Activated naive CD4-positive, alpha-beta T cell treated with Interleukin-2 at 50 U/mL for 16 hours (primary cell): ENCODE results near the gene PGC.

Source experiments
- DNase-seq: peaks from one replicate; pipeline ENCODE4 v3.0.0-alpha.2; 2020

The PGC gene

DNA sequence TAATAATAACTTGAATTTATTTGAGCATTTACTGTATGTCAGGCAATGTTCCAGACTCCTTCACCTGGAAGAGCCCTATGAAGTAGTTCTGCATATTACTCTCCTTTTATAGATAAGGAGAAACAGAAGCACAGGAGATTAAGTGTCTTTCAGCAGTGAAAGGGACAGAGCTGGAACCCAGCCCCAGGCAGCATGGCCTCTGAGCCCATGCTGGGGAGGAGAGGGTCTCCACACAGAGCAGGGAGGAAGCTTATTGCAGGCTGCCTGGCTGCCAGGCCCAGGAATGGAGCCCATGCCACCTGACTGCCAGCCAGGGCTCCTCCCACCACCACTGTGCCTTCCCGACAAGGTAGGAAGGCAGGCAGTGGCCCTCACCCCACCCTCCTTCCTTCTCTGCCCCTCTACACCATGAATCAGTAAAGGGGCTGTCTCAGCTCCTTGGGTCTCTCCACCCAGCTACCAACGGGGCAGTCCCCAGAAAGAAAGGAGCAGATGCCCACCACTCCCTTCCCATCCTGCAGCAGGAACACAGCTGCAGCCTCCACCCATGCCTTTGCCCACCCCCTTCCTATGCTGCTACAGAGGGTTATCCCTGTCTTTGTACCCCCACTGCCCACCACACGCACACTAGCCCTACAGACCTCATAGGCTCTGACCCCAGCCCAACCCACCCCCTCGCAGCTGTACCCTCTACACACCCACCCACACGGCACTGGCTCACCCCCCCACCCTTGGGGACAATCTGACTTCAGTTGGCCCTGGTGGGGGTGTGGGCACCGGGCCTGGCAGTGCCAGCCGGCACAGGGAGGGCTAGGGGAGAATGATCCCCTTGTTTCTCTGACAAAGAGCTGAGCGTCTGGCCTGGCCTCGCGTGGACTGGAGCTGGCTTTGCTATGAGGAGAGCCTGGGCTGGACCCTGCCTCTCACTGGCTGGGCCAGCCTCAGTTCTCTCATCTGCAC, 53.6 kb downstream of the PGC start:
- no peak for DNase-seq

DNA sequence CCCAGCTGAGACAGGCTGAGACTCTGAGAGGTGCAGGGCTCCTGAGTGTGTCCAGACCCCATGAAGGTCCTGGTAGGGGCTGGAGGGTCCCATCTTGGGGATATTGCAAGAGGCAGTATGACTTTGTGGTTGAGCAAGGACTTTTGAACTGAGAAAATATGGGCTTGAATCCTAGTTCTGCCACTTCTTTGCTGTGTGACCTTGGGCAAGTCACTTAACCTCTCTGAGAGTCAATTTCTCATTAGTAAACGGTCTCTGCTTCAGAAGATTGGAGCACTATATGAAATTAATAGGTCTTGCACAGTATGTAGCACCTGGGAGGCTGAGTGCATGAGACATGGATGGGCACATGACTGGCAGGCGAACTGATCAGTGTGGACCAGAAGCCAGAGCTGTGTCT, 54.5 kb downstream of the PGC start:
- DNase-seq, result no peak

DNA sequence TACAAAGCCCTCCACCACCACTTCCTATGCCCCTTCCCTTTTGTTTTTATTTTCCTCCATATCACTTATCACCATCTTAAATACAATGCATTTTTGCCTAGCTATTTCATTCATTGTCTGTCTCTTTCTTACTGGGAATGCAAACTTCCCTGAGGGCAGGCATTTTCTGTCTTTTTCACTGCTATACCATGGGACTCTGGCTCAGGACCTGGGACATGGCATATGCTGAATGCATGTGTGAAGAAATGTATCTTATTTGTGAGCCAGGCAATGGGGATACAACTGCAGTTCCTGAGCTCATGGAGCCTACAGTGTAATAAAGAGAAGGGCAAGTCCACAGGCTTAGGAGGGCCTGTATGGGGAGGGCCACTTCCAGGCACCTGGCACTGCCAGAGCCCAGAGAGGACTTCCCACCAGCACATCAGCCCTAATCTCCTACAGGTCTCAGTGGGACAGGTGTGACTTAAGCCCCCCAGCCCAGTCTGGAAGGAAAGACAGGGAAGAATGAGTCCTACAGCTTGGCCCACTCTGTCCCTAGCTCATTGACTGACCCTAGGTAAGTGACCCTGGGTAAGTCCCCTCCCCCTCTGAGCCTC, 55.0 kb downstream of the PGC start:
- no peak for DNase-seq

DNA sequence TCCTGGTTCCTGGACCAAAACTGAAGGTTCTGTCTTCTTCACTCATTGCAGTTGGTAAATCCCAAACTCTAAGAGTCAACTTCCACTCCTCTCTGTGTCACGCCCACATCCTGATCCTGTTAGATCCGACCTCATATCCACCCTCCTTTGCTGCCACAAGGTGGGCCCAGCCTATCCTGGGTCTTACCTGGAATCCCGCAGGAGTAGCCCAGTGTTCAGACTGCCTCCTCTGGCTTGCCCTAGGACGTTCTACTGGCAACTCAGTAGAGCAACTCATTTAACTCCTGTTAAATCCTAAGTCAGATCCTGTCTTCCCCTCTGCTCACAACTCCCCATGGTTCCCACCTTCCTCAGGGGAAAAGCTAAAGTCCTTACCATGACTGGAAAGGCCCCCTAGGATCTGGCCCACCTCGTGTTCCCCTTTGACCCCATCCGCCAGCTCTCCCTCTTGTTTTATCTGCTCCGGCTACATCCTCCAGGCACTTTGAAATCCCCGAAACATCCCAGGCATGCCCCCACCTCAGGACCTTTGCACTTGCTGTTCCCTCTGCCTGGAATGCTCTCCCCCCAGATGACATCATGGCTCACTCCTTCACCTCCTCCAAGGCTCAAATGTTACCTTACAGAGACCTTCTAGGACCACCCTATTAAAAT, 55.6 kb downstream of the PGC start:
- DNase-seq, result no peak

DNA sequence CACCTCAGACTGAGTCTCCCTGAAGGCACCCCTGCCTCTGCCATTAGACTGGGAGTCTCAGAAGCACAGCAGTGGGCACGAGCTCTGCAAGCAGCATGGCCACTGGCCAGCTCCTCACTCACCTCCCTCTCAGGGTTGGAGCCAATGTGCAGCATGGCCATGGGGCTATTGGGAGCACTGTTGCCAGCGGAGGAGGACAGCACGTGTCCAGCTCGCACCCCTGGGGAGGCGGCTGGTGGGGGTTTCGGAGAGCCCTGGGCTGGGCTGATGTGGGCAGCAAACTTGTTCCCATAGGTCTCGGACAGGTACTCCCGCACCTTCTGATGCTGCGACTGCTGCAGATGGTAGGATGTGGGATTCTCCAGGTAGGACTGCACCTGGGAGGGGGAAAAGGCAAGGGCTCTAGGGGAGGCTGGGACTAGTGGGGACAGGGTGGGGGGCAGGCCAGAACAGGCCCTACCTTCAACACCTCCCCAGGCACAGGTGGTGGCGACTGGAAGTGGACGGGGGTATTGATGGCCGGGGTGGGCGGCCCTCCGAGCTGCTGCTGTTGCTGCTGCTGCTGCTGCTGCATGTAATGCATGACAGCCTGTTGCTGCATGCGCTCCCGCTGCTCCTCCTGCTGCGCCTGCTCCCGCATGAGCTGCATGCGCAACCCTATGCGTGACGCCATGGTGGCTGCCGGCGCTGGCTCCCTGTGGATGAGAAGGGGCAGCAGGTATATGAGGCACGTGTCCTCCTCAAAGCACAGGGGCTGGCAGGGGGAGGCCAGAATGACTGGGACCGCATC, 56.5 kb downstream of the PGC start:
- no peak for DNase-seq

DNA sequence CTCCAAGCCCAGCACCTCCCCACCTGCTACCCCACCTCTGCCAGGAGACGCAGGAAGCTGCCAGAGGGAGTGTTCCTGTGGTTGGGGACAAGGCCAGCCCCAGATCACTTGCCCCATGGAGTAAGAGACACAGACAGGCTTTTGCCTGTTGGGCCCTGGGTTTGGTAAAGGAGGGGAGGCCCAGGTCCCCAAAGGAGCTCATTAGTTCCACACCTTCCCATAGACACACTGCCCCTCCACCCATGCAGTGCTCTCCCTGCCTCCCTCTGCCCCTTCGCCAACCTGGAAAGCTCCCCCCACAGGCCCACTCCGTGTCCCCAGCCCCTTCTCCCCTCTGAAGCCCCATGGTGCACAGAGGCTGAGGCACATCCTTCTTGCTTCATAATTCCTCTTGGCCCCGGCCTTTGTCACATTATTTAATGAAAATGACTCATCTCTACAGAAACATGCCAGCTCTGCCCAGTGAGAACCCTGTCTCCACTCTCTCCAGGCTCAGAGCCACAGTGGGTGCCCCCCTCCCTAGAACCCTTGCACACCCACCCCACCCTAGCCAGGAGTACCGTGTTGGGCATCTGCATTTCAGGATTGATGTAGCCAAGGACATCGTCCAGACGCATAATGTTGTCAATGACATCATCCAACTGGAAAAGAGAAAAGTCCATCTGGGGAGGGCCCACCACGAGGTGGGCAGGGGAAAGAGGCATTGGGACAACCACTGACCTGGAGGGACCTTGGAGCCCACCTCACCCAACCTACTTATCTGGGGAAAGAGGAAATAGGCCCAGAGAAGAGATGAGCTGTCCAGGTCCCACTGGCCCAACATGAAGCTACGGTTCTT, 57.8 kb downstream of the PGC start:
- no peak for DNase-seq

DNA sequence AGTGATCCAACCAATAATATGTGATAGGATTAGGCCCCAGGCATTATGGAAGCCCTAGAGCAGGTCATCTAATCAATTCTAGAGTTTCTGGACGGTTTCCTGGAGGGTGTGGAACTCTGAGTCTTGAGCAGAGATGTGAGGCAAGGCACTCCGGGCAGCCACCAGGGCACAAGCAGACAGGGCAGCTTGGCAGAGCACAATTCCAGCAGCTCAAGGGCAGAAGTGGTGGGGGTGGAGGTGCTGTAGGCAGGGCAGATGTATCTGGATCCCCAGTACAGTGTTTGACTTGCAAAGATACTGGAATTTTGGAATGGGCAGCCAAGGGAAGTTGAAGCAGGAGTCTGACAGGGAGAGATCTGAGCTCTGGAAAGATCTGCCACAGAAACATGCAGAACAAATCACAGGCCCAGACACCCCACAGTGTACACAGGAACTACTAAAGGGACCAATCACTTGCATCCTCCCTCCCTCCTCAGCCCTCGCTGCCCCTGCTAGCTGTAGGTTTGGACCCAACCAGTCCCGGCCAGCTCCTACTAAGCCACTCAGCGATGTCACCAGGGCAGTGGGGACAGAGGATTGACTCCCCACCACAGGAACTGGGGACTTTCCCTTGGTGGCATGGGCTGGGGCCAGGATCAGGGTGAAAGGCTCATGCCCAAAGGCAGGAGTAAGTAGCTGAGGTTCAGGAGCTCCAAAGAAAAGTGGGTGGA, 58.8 kb downstream of the PGC start:
- no peak for DNase-seq

DNA sequence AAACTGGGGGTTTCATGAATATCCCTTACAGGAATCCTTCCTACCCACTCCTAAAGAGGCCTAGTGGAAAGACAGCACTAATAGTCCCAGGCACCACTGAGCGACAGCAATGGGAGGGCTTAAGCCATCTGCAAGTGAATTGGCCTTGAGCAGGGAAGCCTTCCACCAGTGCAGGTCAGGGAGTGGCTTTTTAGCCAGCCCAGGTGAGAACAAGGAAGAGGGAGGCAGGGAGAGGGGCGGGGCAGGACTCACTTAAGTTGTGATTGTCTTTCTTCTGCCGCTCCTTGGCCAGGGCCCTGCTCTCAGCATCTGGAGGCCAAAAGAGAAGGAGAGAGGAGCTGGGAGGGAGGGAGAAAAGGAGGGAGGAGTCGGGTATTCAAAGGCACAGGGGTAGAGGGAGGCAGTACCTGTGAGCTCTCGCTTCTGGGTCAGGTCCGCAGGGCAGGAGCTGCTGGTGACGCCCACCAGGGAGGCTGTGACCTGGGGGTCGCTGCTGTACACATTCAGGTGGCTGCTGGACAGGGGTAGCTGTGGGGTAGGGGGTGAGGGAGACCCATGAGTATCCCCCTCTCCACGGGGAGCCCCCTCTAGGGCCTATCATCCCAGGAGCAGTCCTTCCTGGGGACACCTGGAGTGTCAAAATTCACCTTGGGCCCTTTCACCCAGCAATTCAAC, 59.6 kb downstream of the PGC start:
- no peak for DNase-seq
